ENCODE results near the gene CYP2A13. TPM values are rescaled to one million over a fixed set of nuclear protein-coding genes. Genes with fewer than 3 reads are reported as not detected.
"Not testable (repeated sequence)": the region's sequence is repeated elsewhere in the genome, so short reads cannot be mapped to it uniquely, and the experiment has no call there.

Gene CYP2A13
- total RNA-seq, 4 donors from 2014 or later: not detected

DNA sequence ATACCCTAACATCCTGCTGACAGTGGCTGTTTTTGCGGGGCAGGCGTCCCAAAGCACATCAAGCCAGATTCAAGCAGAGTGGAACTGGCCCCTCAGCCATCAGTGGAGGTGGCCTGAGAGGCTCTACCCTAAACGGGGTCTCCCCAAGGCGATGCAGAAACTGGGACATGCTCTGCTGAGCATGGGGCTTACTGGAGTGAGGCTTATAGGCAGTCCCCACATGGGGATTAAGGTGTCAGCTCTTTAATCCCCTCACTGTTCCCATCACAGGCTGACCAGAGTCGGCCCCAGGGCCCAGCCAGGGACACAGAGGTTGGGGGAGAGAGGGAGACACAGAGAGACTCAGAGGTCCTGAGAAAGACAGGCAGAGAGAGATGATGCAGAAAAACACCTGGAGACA, 42.9 kb downstream of the CYP2A13 start:
- H3K9me3 ChIP-seq: no peaks in the 10 kb centered on the region
- WGBS, 2 donors: 61 to 68% methylated on average over 1 to 3 of the region's 5 CpGs

GRCh38 chr19:41133260-41133659, 45.0 kb downstream of the CYP2A13 start:
- Histone ChIP-seq H3K27me3 (no peaks in the 10 kb centered on the region), H3K9me3 (no peaks in the 10 kb centered on the region), H3K4me1 (no peaks in the 10 kb centered on the region), H3K36me3 (no peaks in the 10 kb centered on the region), H3K4me3 (replicated peaks in 1 of 3) (no peak overlapping the region), H3K27ac (no peak overlapping the region)
- 15 to 21% methylated on average over 3 of the region's 3 CpGs for WGBS, 2 donors
- TF ChIP-seq, protein P1, sequence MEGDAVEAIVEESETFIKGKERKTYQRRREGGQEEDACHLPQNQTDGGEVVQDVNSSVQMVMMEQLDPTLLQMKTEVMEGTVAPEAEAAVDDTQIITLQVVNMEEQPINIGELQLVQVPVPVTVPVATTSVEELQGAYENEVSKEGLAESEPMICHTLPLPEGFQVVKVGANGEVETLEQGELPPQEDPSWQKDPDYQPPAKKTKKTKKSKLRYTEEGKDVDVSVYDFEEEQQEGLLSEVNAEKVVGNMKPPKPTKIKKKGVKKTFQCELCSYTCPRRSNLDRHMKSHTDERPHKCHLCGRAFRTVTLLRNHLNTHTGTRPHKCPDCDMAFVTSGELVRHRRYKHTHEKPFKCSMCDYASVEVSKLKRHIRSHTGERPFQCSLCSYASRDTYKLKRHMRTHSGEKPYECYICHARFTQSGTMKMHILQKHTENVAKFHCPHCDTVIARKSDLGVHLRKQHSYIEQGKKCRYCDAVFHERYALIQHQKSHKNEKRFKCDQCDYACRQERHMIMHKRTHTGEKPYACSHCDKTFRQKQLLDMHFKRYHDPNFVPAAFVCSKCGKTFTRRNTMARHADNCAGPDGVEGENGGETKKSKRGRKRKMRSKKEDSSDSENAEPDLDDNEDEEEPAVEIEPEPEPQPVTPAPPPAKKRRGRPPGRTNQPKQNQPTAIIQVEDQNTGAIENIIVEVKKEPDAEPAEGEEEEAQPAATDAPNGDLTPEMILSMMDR (IDR thresholded peaks at IDR 0.05): no peak
- no peak for TF ChIP-seq POLR2A (IDR thresholded peaks at IDR 0.05)
- peak; percentile 66 for DNase-seq
- intact Hi-C loops (cut with DNase I): loop anchor here (10.0 kb wide), 1 partner anchor 478 kb away; no protein-coding TSS in a partner anchor

More for the DNA sequence above, 42.9 kb downstream of the CYP2A13 start:
- intact Hi-C loops (cut with DNase I): loop anchor here (10.0 kb wide), 1 partner anchor 476 kb away; no protein-coding TSS in a partner anchor
- Histone ChIP-seq H3K27me3 (no peaks in the 10 kb centered on the region), H3K36me3 (no peaks in the 10 kb centered on the region), H3K27ac (no peak overlapping the region), H3K4me1 (peaks cover 0 to 4% of the 10 kb centered on the region in 2 donors), H3K4me3 (replicated peaks in 1 of 3) (no peak overlapping the region)
- no peak for DNase-seq
- TF ChIP-seq POLR2A (IDR thresholded peaks at IDR 0.05): no peak
- TF ChIP-seq, protein P1 (IDR thresholded peaks at IDR 0.05): no peak

DNA sequence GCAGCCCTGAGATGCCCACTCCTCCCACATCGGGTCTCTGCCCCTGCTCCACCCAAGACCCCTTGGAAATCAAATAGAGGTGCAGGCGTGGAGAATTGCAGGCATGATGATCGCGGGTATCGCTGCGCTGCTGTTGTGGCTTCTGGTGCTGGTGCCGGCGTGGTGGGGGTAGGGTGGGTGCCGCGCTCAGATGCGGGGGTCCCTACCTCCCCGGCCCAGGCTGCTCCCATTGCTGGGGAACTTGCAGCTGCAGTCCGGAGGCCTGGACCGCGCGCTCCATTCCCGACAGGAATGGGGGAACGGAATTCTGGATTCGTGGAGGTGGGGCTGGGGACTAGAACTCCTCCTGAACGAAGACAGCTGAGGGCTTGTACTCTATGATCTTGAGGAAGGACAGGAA, 46.4 kb downstream of the CYP2A13 start:
- 89 to 91% methylated on average over 14 to 20 of the region's 20 CpGs for WGBS, 2 donors
- Histone ChIP-seq H3K4me3 (replicated peaks in 1 of 3) (no peak overlapping the region), H3K36me3 (no peaks in the 10 kb centered on the region), H3K4me1 (no peaks in the 10 kb centered on the region), H3K27ac (no peak overlapping the region), H3K9me3 (no peaks in the 10 kb centered on the region), H3K27me3 (no peaks in the 10 kb centered on the region)
- intact Hi-C loops (cut with DNase I): loop anchor here (10.0 kb wide), 1 partner anchor 480 kb away; no protein-coding TSS in a partner anchor
- no peak for DNase-seq
- TF ChIP-seq, protein P1 (IDR thresholded peaks at IDR 0.05): no peak
- no peak for TF ChIP-seq POLR2A (IDR thresholded peaks at IDR 0.05)

DNA sequence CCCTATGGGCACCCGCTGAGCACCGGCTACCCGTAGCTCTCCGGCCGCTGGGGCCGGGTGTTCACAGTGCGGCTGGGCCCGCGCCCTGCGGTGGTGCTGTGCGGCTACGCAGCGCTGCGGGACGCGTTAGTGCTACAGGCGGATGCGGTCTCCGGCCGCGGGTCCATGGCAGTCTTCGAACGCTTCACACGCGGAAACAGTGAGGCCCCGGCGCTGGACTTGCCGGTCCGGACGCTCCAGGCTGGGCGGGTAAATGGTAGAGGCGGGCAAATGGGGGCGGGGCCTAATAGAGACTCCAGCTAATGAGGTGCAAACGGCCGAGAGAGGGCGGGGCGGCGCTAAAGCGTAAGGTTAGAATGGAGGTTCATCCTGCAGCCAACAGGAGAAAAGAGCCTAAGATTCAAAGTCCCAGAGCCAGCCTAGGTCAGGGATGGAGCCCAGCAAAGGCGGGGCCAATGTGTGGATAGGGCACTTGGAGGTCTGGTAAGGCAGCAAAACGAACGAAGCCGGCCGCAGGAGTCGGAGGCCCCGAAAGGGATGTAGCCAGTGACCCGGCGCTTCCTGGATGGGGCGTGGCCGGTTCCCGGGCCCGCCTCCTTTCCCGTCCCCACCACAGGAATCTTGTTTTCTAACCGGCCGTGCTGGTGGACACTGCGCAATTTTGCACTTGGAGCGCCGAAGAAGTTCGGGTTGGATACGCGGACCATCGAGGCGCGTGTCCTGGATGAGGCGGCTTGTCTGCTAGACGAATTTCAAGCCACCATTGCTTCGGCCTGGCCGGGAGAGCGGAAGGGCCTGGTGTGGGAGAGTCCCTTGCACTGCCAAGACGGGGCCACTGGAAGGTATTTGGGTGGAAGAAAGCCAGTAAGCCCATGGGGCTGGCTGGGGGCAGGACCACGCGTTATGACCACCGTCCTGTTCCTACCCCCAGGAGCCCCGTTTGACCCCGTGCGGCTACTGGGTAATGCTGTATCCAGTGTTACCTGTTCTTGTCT, 47.4 kb downstream of the CYP2A13 start:
- H3K27ac ChIP-seq: not testable (repeated sequence)
- intact Hi-C loops (cut with DNase I): loop anchor here (10.0 kb wide), 1 partner anchor 481 kb away; no protein-coding TSS in a partner anchor
- DNase-seq: peak; percentile 24 to 56

GRCh38 chr19:41136636-41137455, 48.6 kb downstream of the CYP2A13 start:
- no peak overlapping the region for H3K4me3 ChIP-seq (replicated peaks in 1 of 3)
- H3K27ac ChIP-seq: no peak overlapping the region
- 95 to 96% methylated on average over 29 to 30 of the region's 31 CpGs for WGBS, 2 donors
- no peaks in the 10 kb centered on the region for H3K9me3 ChIP-seq
- H3K36me3 ChIP-seq: no peaks in the 10 kb centered on the region
- TF ChIP-seq POLR2A (IDR thresholded peaks at IDR 0.05): no peak
- TF ChIP-seq, protein P1 (IDR thresholded peaks at IDR 0.05): no peak
- DNase-seq: no peak
- H3K27me3 ChIP-seq: no peaks in the 10 kb centered on the region
- H3K4me1 ChIP-seq: no peaks in the 10 kb centered on the region
- intact Hi-C loops (cut with DNase I): loop anchor here (10.0 kb wide), 1 partner anchor 482 kb away; no protein-coding TSS in a partner anchor

More for the DNA sequence above, 47.4 kb downstream of the CYP2A13 start:
- not testable (repeated sequence) for H3K9me3 ChIP-seq, H3K36me3 ChIP-seq, H3K27me3 ChIP-seq, H3K4me1 ChIP-seq
- peak overlapping the region in 1 of 3 donors; percentile 19 for H3K4me3 ChIP-seq (replicated peaks in 1 of 3)
- WGBS, 2 donors: 4 to 15% methylated on average over 25 to 37 of the region's 76 CpGs

Measured in thyroid gland (tissue), 4 donors.